Stimulated activated CD4-positive, alpha-beta T cell treated with anti-CD3 and anti-CD28 coated beads, Interleukin-12 subunit alpha, Interleukin-12 subunit beta, amount 100 ng/mL, for 48 hours (primary cell): ENCODE data around the gene SPACA5.
"Not testable (repeated sequence)": the region's sequence is repeated elsewhere in the genome, so short reads cannot be mapped to it uniquely, and the experiment has no call there.

Experiments
- DNase-seq, 3 donors: peaks; one replicate each; pipeline ENCODE4 v3.0.0-alpha.2; 2020; ENCODE audit warnings: low read depth in 2 of 3, low spot score in 1 of 3

SPACA5 gene

DNA sequence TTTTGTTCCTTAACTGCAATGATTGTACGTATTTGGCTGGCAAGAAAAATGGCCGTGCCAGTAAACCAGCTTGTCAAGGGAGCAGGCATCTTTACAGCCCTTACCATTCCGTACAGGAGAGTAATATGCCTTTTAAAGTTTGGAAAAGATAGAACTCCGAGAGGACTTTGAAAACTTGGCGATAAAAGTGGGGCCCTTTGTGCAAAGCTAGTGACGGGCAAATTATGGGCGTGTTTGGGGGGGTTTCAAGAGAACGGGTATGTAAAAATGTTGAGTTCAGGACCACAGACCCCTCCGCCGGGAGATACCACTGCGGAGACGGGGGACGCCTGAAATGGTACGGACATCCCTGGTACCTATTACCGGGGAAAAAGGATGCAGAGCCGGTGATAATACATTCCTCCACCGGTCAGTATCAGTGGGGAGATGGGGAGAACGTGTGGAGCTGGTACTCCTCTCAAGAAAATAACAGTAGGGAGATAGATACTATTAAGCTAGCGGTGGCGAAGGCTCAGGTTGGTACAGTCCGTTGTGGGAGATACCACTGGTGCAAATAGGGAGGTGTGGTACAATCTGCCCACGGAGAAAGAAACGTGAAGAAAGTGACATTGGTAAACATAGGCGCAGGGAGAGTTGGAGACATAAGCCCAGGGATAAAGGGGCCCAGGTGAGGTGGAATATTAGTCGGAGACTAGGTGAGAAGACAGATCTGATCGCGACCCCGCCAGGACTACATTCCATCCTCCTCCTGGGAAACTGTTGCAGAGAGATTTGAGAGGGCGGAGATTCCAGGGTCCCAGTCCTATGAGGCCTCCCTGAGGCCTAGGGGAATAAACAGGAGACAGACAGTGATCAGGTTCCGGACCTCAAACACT lies 14.5 kb downstream of the SPACA5 start:
- peak; percentile 42 to 74 (median 60) for DNase-seq

DNA sequence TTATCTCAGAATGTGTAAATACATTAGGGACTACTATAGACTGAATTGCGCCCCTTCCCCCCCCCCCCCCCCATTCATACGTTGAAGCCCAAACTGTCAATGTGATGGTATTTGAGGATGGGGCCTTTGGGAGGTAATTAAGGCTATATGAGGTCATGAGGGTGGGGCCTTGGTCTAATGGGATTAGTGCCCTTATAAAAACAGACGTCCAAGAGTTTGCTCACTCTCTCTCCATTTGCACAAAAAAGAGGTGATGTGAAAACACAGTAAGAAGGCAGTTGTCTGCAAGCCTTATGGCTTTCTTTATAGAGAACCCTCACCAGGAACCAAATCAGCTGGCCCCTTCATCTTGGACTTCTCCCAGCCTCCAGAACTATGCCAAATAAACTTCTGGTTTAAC lies 15.3 kb downstream of the SPACA5 start:
- no peak for DNase-seq

DNA sequence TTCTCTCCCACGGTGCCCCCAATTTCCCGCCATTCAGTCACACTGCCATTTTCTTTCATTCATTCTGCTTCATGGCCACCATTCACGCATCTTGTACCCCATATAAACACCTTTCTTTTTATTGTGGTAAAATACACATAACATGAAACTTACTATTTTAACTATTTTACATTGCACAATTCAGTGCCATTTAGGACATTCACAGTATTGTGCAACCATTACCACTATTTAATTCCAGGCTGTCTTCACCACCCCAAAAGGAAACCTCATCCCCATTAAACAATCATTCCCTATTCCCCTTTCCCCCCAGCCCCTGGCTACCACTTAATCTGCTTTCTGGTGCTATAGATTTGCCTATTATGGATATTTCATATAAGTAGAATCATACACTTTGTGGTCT lies 15.9 kb downstream of the SPACA5 start:
- no peak for DNase-seq

DNA sequence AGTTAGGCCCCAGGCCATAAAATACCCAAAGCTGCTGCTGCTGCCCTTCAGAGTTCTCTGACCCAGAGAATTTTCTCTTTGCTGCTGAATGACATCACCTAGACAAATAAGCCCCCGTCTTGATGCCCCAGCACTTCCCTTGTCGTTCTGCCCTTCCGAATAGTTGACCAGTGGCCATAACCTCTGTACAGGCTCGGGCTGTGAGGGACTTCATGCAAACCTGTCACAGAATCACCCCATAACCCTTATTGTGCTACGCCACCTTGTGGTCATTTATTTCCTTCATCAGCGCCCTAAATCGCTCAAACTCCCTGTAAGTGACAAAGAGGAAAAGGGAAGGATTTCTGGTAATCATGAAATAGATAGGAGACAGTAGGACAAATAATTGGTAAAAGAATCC lies 18.8 kb downstream of the SPACA5 start:
- DNase-seq = peak in 1 of 3 donors; percentile 48

DNA sequence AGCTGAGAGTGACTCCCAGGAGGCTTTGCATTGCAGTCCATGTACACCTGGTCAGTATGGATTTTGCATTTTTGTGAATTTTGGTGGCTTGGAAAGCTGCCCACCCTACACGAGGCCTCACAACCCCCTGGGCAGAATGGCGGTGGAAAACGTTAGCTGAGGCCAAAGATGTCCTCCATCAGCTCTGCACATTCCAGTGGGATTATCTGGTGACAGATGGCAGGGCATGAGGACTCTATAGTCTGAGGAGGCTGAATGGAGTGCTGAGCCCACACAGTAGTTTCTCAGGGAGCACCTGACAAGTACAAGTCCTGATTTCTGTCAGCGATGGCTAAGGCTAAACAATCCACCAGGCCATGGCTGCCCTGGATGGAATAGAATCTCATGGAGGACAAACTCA lies 20.8 kb downstream of the SPACA5 start:
- not testable (repeated sequence) for DNase-seq

DNA sequence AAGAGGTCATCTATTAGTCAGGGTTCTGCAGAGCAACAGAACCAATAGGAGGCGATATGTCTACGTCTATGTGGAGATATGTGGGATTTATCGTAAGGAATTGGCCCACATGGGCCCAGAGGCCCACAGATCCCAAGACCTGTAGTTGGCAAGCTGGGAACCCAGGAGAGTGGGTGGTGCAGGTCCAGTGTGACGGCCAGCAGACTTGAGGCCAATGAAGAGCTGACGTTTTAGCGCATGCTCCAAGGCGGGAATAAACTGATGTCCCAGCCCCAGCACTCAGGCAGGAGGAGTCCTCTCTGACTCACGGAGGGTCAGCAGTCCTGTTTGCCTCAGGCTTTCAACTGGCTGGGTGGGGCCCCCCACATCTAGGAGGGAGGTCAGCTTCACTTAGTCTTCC lies 21.3 kb downstream of the SPACA5 start:
- DNase-seq = no peak

DNA sequence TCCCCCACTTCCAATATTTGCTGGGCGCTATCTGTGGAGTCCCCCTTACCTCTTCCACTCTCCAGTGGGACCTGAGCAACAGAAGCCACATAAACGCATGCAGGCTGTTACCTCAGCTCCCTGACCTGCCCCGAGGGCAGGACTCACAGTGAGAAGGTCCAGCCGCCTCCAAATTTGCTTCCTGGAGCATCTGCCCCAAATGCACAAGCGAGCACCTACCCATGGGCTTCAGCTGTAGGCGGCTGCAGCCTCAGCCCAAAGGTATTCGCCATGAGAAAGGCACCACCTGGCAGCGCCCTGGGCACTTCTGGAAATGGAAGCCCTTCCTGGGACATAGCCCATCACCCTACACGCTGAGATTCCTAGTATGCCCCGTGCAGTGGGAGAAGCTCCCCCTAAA lies 23.4 kb downstream of the SPACA5 start:
- DNase-seq = no peak

DNA sequence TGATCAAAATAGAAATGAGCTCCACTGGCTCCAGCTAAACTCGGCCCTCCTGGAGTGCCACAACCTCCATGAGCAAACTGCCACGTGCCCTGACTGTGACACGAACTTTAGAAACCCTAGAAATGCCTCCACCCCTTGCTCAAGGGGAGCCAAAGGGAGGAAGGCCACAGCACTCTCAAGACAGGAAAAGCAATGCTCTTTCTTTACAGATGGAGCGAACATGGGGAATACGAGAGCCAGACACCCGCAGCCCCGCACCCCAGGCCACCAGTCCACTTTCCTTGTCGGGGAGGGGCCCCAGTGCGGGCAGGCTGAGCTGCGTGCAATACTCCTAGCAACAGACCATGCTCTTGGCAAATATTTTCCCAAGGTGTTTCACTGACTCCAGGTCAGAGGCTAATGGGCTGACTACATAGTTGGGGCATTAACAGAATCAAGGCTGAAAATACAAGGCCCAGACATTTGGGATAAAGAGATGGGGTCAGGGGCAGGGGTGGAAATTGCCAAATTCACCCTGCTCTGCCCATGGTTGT lies 23.9 kb downstream of the SPACA5 start:
- not testable (repeated sequence) for DNase-seq

DNA sequence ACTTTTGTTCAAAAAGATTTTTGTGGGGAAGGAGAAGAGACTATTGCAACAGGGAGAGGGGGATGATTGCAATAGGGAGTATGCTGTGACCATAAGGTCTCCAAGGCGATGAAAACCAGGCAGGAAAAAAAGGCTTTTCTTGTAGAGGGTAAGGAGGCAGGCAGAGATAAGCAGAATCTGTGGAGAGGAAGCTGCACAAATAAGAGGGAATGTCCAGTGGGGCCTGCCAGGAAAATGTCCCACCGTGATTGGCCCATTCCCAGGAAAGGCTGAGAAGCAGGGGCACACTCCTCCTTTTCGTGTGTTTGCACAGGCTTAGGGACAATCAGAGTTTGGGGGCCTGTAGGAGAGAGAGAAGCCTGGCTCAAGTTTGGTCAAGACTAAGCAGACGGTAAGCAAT lies 29.1 kb downstream of the SPACA5 start:
- no peak for DNase-seq

DNA sequence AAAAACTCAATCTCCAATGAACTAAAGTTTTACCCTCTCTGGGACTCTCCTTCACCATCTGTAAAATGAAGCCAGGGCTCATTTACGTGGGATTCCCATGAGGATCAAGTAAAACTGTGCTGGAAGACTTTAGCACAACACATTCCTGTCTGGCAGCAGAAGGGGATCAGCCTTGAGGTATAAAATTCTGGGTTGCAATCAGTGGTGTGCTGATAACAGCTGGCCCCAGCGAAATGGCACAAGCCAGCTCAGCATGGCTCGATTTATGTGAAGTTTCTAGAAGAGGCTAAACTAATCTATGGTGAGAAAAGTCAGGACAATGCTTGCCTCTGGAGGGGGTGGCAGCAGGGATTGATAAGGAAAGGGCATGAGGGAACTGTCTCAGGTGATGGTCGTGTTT lies 36.3 kb downstream of the SPACA5 start:
- no peak for DNase-seq

DNA sequence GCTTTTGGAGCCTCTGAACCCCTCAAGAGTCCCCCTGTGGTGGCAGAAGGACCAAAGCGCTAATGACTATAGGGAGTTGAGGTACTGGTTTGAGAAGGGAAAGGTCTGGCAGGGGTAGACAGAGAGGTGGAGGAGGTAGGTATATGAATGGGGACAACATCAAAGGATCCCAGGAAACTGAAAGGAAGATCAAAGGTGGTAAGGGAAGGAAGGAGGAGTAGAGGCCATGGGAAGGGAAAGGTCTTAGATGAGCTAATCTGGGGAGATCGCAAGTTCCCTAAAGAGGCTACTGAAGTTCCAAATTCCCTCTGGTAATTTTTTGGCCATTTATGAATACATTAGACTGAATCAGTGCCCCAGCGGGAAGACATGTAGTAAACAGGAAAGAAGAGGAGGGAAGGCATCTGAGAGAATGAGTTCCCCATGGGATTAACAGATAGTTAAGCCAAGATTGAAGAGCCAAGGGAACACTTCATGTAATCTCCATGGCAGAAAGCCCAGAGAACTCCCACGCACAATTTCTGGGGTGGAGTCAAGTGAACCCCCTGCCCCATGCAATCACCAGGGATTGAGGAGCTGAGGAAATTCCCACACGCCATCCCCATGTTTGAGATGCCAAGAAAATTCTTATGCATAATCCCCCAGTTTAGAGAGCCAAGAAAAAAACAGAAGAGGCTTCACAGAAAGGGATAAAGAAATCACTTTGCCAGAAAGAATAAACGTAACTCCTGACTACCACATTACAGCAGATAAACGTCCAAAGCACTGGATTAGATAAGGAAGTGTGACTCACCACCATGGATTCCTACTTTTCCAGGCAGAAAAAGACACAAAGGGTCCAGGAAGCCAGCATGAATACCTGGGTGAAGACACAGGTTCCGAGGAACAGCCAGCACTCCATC lies 38.9 kb downstream of the SPACA5 start:
- no peak for DNase-seq

DNA sequence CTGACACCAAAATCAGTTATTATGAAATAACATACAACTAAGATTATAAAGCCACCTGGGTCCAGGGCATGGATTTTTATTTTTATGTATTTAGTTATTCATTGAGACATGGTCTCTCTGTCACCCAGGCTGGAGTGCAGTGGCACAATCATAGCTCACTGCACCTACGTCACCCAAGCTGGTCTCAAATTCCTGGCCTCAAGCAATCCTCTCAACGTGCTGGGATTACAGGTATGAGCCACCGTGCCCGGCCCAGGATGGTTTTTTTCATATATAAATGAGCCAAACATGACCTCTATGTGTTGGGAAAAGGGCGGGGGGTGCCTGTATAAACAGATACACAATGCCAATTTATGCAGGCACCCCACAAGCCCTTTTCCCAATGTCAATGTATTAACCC lies 40.1 kb downstream of the SPACA5 start:
- no peak for DNase-seq

DNA sequence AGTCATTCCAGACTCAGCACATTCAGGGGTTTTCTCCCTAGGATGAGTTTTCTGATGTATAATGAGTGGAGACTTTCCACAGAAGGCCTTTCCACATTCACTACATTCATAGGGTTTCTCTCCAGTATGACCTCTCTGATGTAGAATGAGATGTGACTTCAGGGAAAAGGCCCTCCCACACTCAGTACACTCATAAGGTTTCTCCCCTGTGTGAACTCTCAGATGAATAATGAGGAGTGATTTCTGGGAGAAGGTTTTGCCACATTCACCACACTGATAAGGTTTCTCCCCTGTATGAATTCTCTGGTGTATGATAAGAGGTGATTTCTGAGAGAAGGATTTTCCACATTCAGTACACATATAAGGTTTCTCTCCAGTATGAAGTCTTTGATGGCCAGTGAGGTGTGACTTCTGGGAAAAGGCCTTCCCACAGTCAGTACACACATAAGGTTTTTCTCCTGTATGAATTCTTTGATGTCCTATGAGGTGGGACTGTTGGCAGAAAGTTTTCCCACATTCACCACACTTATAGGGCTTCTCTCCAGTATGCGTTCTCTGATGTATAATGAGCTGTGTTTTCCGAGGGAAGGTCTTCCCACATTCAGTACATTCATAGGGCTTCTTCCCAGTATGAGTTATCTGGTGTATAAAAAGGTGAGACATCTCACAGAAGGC lies 52.0 kb downstream of the SPACA5 start:
- DNase-seq = no peak

DNA sequence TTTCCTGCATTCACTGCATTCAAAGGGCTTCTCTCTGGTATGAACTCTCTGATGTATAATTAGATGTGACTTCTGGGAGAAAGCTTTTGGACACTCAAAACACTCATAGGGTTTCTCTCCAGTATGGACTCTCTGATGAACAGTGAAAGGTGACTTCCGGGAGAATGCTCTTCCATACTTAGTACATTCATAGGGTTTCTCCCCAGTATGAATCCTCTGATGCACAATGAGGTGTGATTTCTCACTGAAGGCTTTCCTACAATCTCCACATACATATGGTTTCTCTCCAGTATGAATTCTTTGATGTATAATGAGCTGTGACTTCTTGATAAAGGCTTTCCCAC lies 52.5 kb downstream of the SPACA5 start:
- no peak for DNase-seq
